ENCODE results near the gene IQSEC1.

The IQSEC1 gene

GRCh38 chr3:13009132-13009945, 63.9 kb downstream of the IQSEC1 start:
- H3K9me3 ChIP-seq (ENCODE audit: control insufficient read depth, low read length), result no peaks in the 10 kb centered on the region
- H3K36me3 ChIP-seq (ENCODE audit: control insufficient read depth, insufficient read depth, low read length), result no peaks in the 10 kb centered on the region
- no peaks in the 10 kb centered on the region for H3K27me3 ChIP-seq (ENCODE audit: control insufficient read depth, insufficient read depth, low read length)
- peaks cover 37% of the 10 kb centered on the region for H3K4me1 ChIP-seq (ENCODE audit: control insufficient read depth, insufficient read depth, low read length)
- no peak overlapping the region for H3K4me3 ChIP-seq (ENCODE audit: low read length)
- H3K9ac ChIP-seq (ENCODE audit: low read length), result no peak overlapping the region

- H3K36me3 ChIP-seq (ENCODE audit: control insufficient read depth, insufficient read depth, low read length), result no peaks in the 10 kb centered on the region
- H3K4me3 ChIP-seq (ENCODE audit: low read length), result no peak overlapping the region
- H3K4me1 ChIP-seq (ENCODE audit: control insufficient read depth, insufficient read depth, low read length), result peaks cover 37% of the 10 kb centered on the region
- H3K9me3 ChIP-seq (ENCODE audit: control insufficient read depth, low read length), result no peaks in the 10 kb centered on the region
- no peak overlapping the region for H3K9ac ChIP-seq (ENCODE audit: low read length)
- no peaks in the 10 kb centered on the region for H3K27me3 ChIP-seq (ENCODE audit: control insufficient read depth, insufficient read depth, low read length)
Observed at GRCh38 chr3:13008155-13008995, 64.9 kb downstream of the IQSEC1 start.

- Histone ChIP-seq H3K36me3 (ENCODE audit: control insufficient read depth, insufficient read depth, low read length) (no peaks in the 10 kb centered on the region), H3K9me3 (ENCODE audit: control insufficient read depth, low read length) (no peaks in the 10 kb centered on the region), H3K27me3 (ENCODE audit: control insufficient read depth, insufficient read depth, low read length) (no peaks in the 10 kb centered on the region), H3K4me3 (ENCODE audit: low read length) (no peak overlapping the region), H3K4me1 (ENCODE audit: control insufficient read depth, insufficient read depth, low read length) (peaks cover 36% of the 10 kb centered on the region), H3K9ac (ENCODE audit: low read length) (no peak overlapping the region)
Observed at GRCh38 chr3:13007251-13007941, 65.8 kb downstream of the IQSEC1 start.

GRCh38 chr3:13006216-13006990, 66.8 kb downstream of the IQSEC1 start:
- Histone ChIP-seq H3K4me1 (ENCODE audit: control insufficient read depth, insufficient read depth, low read length) (peaks cover 28% of the 10 kb centered on the region), H3K27me3 (ENCODE audit: control insufficient read depth, insufficient read depth, low read length) (no peaks in the 10 kb centered on the region), H3K9me3 (ENCODE audit: control insufficient read depth, low read length) (no peaks in the 10 kb centered on the region), H3K4me3 (ENCODE audit: low read length) (no peak overlapping the region), H3K9ac (ENCODE audit: low read length) (no peak overlapping the region), H3K36me3 (ENCODE audit: control insufficient read depth, insufficient read depth, low read length) (no peaks in the 10 kb centered on the region)

GRCh38 chr3:13005301-13005700, 67.9 kb downstream of the IQSEC1 start:
- Histone ChIP-seq H3K4me3 (ENCODE audit: low read length) (no peak overlapping the region), H3K9me3 (ENCODE audit: control insufficient read depth, low read length) (no peaks in the 10 kb centered on the region), H3K9ac (ENCODE audit: low read length) (no peak overlapping the region), H3K36me3 (ENCODE audit: control insufficient read depth, insufficient read depth, low read length) (no peaks in the 10 kb centered on the region), H3K27me3 (ENCODE audit: control insufficient read depth, insufficient read depth, low read length) (no peaks in the 10 kb centered on the region), H3K4me1 (ENCODE audit: control insufficient read depth, insufficient read depth, low read length) (peaks cover 20% of the 10 kb centered on the region)

GRCh38 chr3:13004376-13004775, 68.9 kb downstream of the IQSEC1 start:
- no peaks in the 10 kb centered on the region for H3K27me3 ChIP-seq (ENCODE audit: control insufficient read depth, insufficient read depth, low read length)
- no peak overlapping the region for H3K4me3 ChIP-seq (ENCODE audit: low read length)
- no peaks in the 10 kb centered on the region for H3K36me3 ChIP-seq (ENCODE audit: control insufficient read depth, insufficient read depth, low read length)
- no peak overlapping the region for H3K9ac ChIP-seq (ENCODE audit: low read length)
- H3K9me3 ChIP-seq (ENCODE audit: control insufficient read depth, low read length), result no peaks in the 10 kb centered on the region
- peaks cover 26% of the 10 kb centered on the region for H3K4me1 ChIP-seq (ENCODE audit: control insufficient read depth, insufficient read depth, low read length)

GRCh38 chr3:13003608-13004007, 69.6 kb downstream of the IQSEC1 start:
- Histone ChIP-seq H3K4me3 (ENCODE audit: low read length) (no peak overlapping the region), H3K9ac (ENCODE audit: low read length) (no peak overlapping the region), H3K36me3 (ENCODE audit: control insufficient read depth, insufficient read depth, low read length) (no peaks in the 10 kb centered on the region), H3K9me3 (ENCODE audit: control insufficient read depth, low read length) (no peaks in the 10 kb centered on the region), H3K27me3 (ENCODE audit: control insufficient read depth, insufficient read depth, low read length) (no peaks in the 10 kb centered on the region), H3K4me1 (ENCODE audit: control insufficient read depth, insufficient read depth, low read length) (peaks cover 29% of the 10 kb centered on the region)

- H3K9ac ChIP-seq (ENCODE audit: low read length), result no peak overlapping the region
- H3K27me3 ChIP-seq (ENCODE audit: control insufficient read depth, insufficient read depth, low read length), result no peaks in the 10 kb centered on the region
- H3K4me1 ChIP-seq (ENCODE audit: control insufficient read depth, insufficient read depth, low read length), result peaks cover 29% of the 10 kb centered on the region
- H3K9me3 ChIP-seq (ENCODE audit: control insufficient read depth, low read length), result no peaks in the 10 kb centered on the region
- H3K36me3 ChIP-seq (ENCODE audit: control insufficient read depth, insufficient read depth, low read length), result no peaks in the 10 kb centered on the region
- no peak overlapping the region for H3K4me3 ChIP-seq (ENCODE audit: low read length)
Observed at GRCh38 chr3:13002398-13003124, 70.7 kb downstream of the IQSEC1 start.

- Histone ChIP-seq H3K36me3 (ENCODE audit: control insufficient read depth, insufficient read depth, low read length) (no peaks in the 10 kb centered on the region), H3K27me3 (ENCODE audit: control insufficient read depth, insufficient read depth, low read length) (no peaks in the 10 kb centered on the region), H3K4me1 (ENCODE audit: control insufficient read depth, insufficient read depth, low read length) (peaks cover 20% of the 10 kb centered on the region), H3K4me3 (ENCODE audit: low read length) (no peak overlapping the region), H3K9ac (ENCODE audit: low read length) (peak overlapping the region; percentile 52), H3K9me3 (ENCODE audit: control insufficient read depth, low read length) (no peaks in the 10 kb centered on the region)
Observed at GRCh38 chr3:12999147-13000140, 73.8 kb downstream of the IQSEC1 start.

GRCh38 chr3:12998648-12999047, 74.6 kb downstream of the IQSEC1 start:
- Histone ChIP-seq H3K9ac (ENCODE audit: low read length) (peak overlapping the region; percentile 52), H3K9me3 (ENCODE audit: control insufficient read depth, low read length) (no peaks in the 10 kb centered on the region), H3K4me3 (ENCODE audit: low read length) (no peak overlapping the region), H3K27me3 (ENCODE audit: control insufficient read depth, insufficient read depth, low read length) (peaks cover under 1% of the 10 kb centered on the region), H3K4me1 (ENCODE audit: control insufficient read depth, insufficient read depth, low read length) (peaks cover 20% of the 10 kb centered on the region), H3K36me3 (ENCODE audit: control insufficient read depth, insufficient read depth, low read length) (no peaks in the 10 kb centered on the region)

Measured in mucosa of stomach (tissue), 1 donor.